ENCODE results near the gene ARHGAP40. TPM values are rescaled to one million over a fixed set of nuclear protein-coding genes. Genes with fewer than 3 reads are reported as not detected.

The ARHGAP40 gene
- total and polyA plus RNA-seq, 9 of the 15 experiments (the other 6 are each of a cell fraction or from before 2014, with no cell fraction given): not detected

DNA sequence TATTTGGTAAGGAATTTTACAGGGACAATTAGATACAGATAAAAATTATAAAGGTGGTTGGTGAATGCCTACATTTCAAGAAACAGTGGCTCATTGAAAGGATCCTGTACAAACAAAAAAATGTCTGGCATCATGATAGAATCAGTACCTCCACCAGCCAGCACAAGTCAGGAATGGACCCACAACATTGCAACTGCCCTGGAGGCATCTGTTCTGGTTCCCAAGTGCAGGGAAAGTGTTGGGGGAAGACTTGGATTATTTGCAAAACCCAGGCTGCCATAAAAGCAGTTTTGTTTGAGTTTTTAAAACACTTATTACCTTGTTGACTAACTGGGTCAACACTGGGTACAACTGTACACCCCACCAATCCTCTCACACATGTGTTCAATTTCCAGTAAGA, 24.3 kb downstream of the ARHGAP40 start (continued):
- TF ChIP-seq YY1 (IDR thresholded peaks at IDR 0.05; ENCODE audit: borderline replicate concordance in 1 of 3, control insufficient read depth in 1 of 3, extremely low read depth in 1 of 3, insufficient read depth in 3 of 3, insufficient read length in 1 of 3, insufficient replicate concordance in 2 of 3, low read depth in 1 of 3, low read length in 2 of 3) (no peak), HIVEP1 (CRISPR knock-in tag; IDR thresholded peaks at IDR 0.05) (no peak)

DNA sequence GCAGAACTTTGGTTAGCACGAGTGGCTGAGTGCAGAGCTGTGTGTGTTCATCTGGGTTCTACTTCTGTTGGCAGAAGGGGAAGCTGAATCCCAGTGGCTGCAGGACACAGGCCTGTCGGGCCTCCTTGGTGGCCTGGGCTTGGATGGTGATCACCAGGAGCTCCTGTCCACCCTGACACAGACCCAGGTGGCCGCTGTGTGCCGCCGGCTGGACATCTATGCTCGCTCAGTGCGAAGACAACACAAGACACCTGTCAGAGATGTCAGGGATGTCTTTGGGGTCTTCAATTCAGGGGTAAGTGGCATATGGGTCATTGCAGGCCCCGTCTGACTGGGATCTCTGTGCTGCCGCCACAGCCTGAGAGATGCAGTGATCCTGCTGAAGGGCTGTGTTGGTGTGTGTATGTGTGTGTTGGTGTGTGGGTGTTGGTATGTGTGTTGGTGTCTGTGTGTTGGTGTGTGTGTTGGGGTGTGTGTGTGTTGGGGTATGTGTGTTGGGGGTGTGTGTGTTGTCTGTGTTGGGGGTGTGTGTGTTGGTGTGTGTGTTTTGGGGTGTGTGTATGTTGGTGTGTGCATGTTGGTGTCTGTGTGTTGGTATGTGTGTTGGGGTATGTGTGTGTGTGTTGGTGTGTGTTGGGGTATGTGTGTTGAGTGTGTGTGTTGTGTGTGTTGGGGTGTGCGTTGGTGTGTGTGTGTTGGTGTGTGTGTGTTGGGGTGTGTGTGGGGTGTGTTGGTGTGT, 25.5 kb downstream of the ARHGAP40 start:
- H3K27ac ChIP-seq (ENCODE audit: extremely low read depth, low read depth, low read length): no peak overlapping the region
- H3K36me3 ChIP-seq (ENCODE audit: control insufficient read depth, insufficient read depth, low read length): no peaks in the 10 kb centered on the region
- no peak for DNase-seq (ENCODE audit: extremely low read depth in 1 of 4, low spot score in 3 of 4)
- H4K20me1 ChIP-seq (replicated peaks; ENCODE audit: control insufficient read depth, insufficient read depth, low read length): no peaks in the 10 kb centered on the region
- peaks cover 5 to 12% of the 10 kb centered on the region in 2 experiments for H3K27me3 ChIP-seq (ENCODE audit: control insufficient read depth in 2 of 2, insufficient read depth in 2 of 2, low read length in 2 of 2)
- H3K9me1 ChIP-seq (ENCODE audit: control insufficient read depth, insufficient read depth, low read length): no peaks in the 10 kb centered on the region
- no peak for ATAC-seq
- H3K9me3 ChIP-seq (replicated peaks; ENCODE audit: control insufficient read depth, insufficient read depth, low read depth, low read length): no peaks in the 10 kb centered on the region
- ChIA-PET POLR2A (interaction anchor here (0.6 kb wide), 1 partner anchor 50 kb away, joined by 3 read pairs; no protein-coding TSS in a partner anchor), CTCF (ENCODE audit: low intra/inter-chr PET ratio) (no interaction called here)
- no peak overlapping the region for H2AFZ ChIP-seq (ENCODE audit: low read depth, low read length)
- TF ChIP-seq TAF9B (IDR thresholded peaks at IDR 0.05; ENCODE audit: partially characterized antibody) (no peak), ZNF785 (CRISPR knock-in tag; IDR thresholded peaks at IDR 0.05) (no peak), ZBTB26 (CRISPR knock-in tag; IDR thresholded peaks at IDR 0.05) (peak; percentile 57; the same call in 1 of the 2 replicates)
- in situ Hi-C loops (cut with MboI) (no loop called here), intact Hi-C loops (cut with micrococcal nuclease) (no loop called here)
- no peak overlapping the region for H3K4me2 ChIP-seq (ENCODE audit: insufficient read depth, low read length)
- H3K4me3 ChIP-seq: no peak overlapping the region
- H3K79me2 ChIP-seq (ENCODE audit: control insufficient read depth, insufficient read depth, low read length): no peaks in the 10 kb centered on the region
- peaks cover 6 to 11% of the 10 kb centered on the region in 2 experiments; a peak in 4 of 5 replicates for H3K4me1 ChIP-seq (replicated peaks in 1 of 2; ENCODE audit: control insufficient read depth in 2 of 2, insufficient read depth in 2 of 2, low read length in 2 of 2)
- peak; percentile 83 for FAIRE-seq
- H3K9ac ChIP-seq (ENCODE audit: insufficient read depth in 1 of 2, low read depth in 2 of 2, low read length in 2 of 2): no peak overlapping the region
- no TSS peak for BruUV-seq (replicated peaks)
- WGBS (ENCODE audit: insufficient coverage, low coverage, missing lambda C conversion rate): 63% methylated on average over 9 of the region's 10 CpGs

Data from K562 (cell line).